Measurements from ENCODE around the gene VGF.
"Not testable (repeated sequence)": the region's sequence is repeated elsewhere in the genome, so short reads cannot be mapped to it uniquely, and the experiment has no call there.

Gene VGF

GRCh38 chr7:101207459-101207858, 42.1 kb upstream of the VGF start:
- H3K27ac ChIP-seq: no peak overlapping the region
- H3K4me3 ChIP-seq (ENCODE audit: low read depth, low read length): no peak overlapping the region
- TF ChIP-seq CTCF (IDR thresholded peaks at IDR 0.05; ENCODE audit: low read depth, low read length): no peak
- no peak for DNase-seq
- no peaks in the 10 kb centered on the region for H3K9me3 ChIP-seq (ENCODE audit: severe bottlenecking)
- H3K36me3 ChIP-seq: peaks cover 40% of the 10 kb centered on the region
- peaks cover under 1% of the 10 kb centered on the region for H3K27me3 ChIP-seq (ENCODE audit: insufficient read depth, low read depth, severe bottlenecking)

- Histone ChIP-seq H3K36me3 (peaks cover 36% of the 10 kb centered on the region), H3K27ac (no peak overlapping the region), H3K27me3 (ENCODE audit: insufficient read depth, low read depth, severe bottlenecking) (peaks cover 9% of the 10 kb centered on the region), H3K4me3 (ENCODE audit: low read depth, low read length) (no peak overlapping the region), H3K9me3 (ENCODE audit: severe bottlenecking) (no peaks in the 10 kb centered on the region)
- no peak for DNase-seq
- no peak for TF ChIP-seq CTCF (IDR thresholded peaks at IDR 0.05; ENCODE audit: low read depth, low read length)
Observed at GRCh38 chr7:101206665-101207042, 41.3 kb upstream of the VGF start.

- Histone ChIP-seq H3K4me3 (ENCODE audit: low read depth, low read length) (no peak overlapping the region), H3K27me3 (ENCODE audit: insufficient read depth, low read depth, severe bottlenecking) (peaks cover 10% of the 10 kb centered on the region), H3K27ac (no peak overlapping the region), H3K9me3 (ENCODE audit: severe bottlenecking) (no peaks in the 10 kb centered on the region), H3K36me3 (peaks cover 30% of the 10 kb centered on the region)
- no peak for DNase-seq
- TF ChIP-seq CTCF (IDR thresholded peaks at IDR 0.05; ENCODE audit: low read depth, low read length): no peak
Observed at GRCh38 chr7:101205901-101206664, 40.7 kb upstream of the VGF start.

- H3K27ac ChIP-seq; H3K4me3 ChIP-seq (ENCODE audit: low read depth, low read length); DNase-seq; H3K9me3 ChIP-seq (ENCODE audit: severe bottlenecking); H3K27me3 ChIP-seq (ENCODE audit: insufficient read depth, low read depth, severe bottlenecking): not testable (repeated sequence)
- H3K36me3 ChIP-seq: peaks cover 17% of the 10 kb centered on the region
Observed at GRCh38 chr7:101203740-101204738, 38.7 kb upstream of the VGF start.

- peaks cover 10% of the 10 kb centered on the region for H3K27me3 ChIP-seq (ENCODE audit: insufficient read depth, low read depth, severe bottlenecking)
- no peak overlapping the region for H3K27ac ChIP-seq
- no peaks in the 10 kb centered on the region for H3K9me3 ChIP-seq (ENCODE audit: severe bottlenecking)
- H3K4me3 ChIP-seq (ENCODE audit: low read depth, low read length): no peak overlapping the region
- no peak for DNase-seq
- TF ChIP-seq CTCF (IDR thresholded peaks at IDR 0.05; ENCODE audit: low read depth, low read length): no peak
- peaks cover 11% of the 10 kb centered on the region for H3K36me3 ChIP-seq
Observed at GRCh38 chr7:101202603-101202918, 37.2 kb upstream of the VGF start.

All from WERI-Rb-1 (cell line).